ENCODE measurements around the gene DGKD. TPM values are rescaled to one million over a fixed set of nuclear protein-coding genes. Genes with fewer than 3 reads are reported as not detected.
A peak's percentile ranks its signal among the peaks of the same experiment; 100 is the strongest.

DGKD gene
- total and polyA plus RNA-seq, 4 donors, result 26.0 to 75.0 (median 43.8) TPM

- WGBS (ENCODE audit: insufficient coverage), result 20% methylated on average over 6 of the region's 9 CpGs
- Histone ChIP-seq H3K27me3 (ENCODE audit: control insufficient read depth, insufficient read depth, low read length) (no peaks in the 10 kb centered on the region), H3K4me1 (ENCODE audit: control insufficient read depth, insufficient read depth, low read length) (peaks cover 11% of the 10 kb centered on the region), H3K9me3 (ENCODE audit: control insufficient read depth, insufficient read depth, low read length) (peaks cover 11% of the 10 kb centered on the region), H3K27ac (ENCODE audit: low read depth, low read length) (no peak overlapping the region), H3K36me3 (ENCODE audit: control insufficient read depth, insufficient read depth, low read length) (peaks cover 2% of the 10 kb centered on the region), H3K4me3 (ENCODE audit: low read depth, low read length) (no peak overlapping the region)
- peak; percentile 28 to 91 (median 58) for DNase-seq (ENCODE audit: low read depth in 4 of 6, low spot score in 6 of 6)
Measured at GRCh38 chr2:233413559-233414272, 59.4 kb downstream of the DGKD start.

GRCh38 chr2:233414273-233414654, 60.0 kb downstream of the DGKD start:
- Histone ChIP-seq H3K27me3 (ENCODE audit: control insufficient read depth, insufficient read depth, low read length) (no peaks in the 10 kb centered on the region), H3K9me3 (ENCODE audit: control insufficient read depth, insufficient read depth, low read length) (peaks cover 11% of the 10 kb centered on the region), H3K4me1 (ENCODE audit: control insufficient read depth, insufficient read depth, low read length) (peaks cover 11% of the 10 kb centered on the region), H3K27ac (ENCODE audit: low read depth, low read length) (no peak overlapping the region), H3K4me3 (ENCODE audit: low read depth, low read length) (no peak overlapping the region), H3K36me3 (ENCODE audit: control insufficient read depth, insufficient read depth, low read length) (peaks cover 3% of the 10 kb centered on the region)
- 69% methylated on average over 4 of the region's 4 CpGs for WGBS (ENCODE audit: insufficient coverage)
- no peak for DNase-seq (ENCODE audit: low read depth in 4 of 6, low spot score in 6 of 6)

GRCh38 chr2:233414777-233415570, 60.7 kb downstream of the DGKD start:
- H3K27ac ChIP-seq (ENCODE audit: low read depth, low read length), result no peak overlapping the region
- H3K36me3 ChIP-seq (ENCODE audit: control insufficient read depth, insufficient read depth, low read length), result peaks cover 3% of the 10 kb centered on the region
- no peaks in the 10 kb centered on the region for H3K27me3 ChIP-seq (ENCODE audit: control insufficient read depth, insufficient read depth, low read length)
- 93% methylated on average over 3 of the region's 5 CpGs for WGBS (ENCODE audit: insufficient coverage)
- no peak overlapping the region for H3K4me3 ChIP-seq (ENCODE audit: low read depth, low read length)
- H3K4me1 ChIP-seq (ENCODE audit: control insufficient read depth, insufficient read depth, low read length), result peaks cover 17% of the 10 kb centered on the region
- DNase-seq (ENCODE audit: low read depth in 4 of 6, low spot score in 6 of 6), result no peak
- H3K9me3 ChIP-seq (ENCODE audit: control insufficient read depth, insufficient read depth, low read length), result peaks cover 11% of the 10 kb centered on the region

DNA sequence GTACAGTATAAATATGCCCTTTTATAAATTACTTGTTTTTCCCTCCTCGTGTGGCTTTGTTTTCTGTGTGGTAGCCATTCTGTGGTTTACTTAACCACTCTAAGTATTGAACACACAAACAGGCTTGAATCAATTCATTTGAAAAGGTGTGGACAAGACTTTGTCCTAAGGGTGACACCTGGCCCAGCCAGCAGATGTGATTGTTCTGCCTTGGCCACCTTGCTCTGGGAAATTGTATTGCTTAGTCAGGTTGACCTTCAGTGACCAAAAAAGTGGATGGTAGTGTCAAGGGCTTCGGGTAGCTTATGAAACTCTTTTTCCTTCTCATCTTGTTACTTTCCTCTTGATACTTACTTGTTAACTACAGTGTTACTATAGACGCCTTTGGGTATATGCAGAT, 61.9 kb downstream of the DGKD start:
- no peak for DNase-seq (ENCODE audit: low read depth in 4 of 6, low spot score in 6 of 6)
- H3K27me3 ChIP-seq (ENCODE audit: control insufficient read depth, insufficient read depth, low read length), result no peaks in the 10 kb centered on the region
- WGBS (ENCODE audit: insufficient coverage), result no CpG with 5 or more reads among the region's 3 CpGs
- H3K36me3 ChIP-seq (ENCODE audit: control insufficient read depth, insufficient read depth, low read length), result peaks cover 3% of the 10 kb centered on the region
- H3K27ac ChIP-seq (ENCODE audit: low read depth, low read length), result no peak overlapping the region
- peaks cover 6% of the 10 kb centered on the region for H3K9me3 ChIP-seq (ENCODE audit: control insufficient read depth, insufficient read depth, low read length)
- peaks cover 18% of the 10 kb centered on the region for H3K4me1 ChIP-seq (ENCODE audit: control insufficient read depth, insufficient read depth, low read length)
- H3K4me3 ChIP-seq (ENCODE audit: low read depth, low read length), result no peak overlapping the region

- H3K4me1 ChIP-seq (ENCODE audit: control insufficient read depth, insufficient read depth, low read length), result peaks cover 18% of the 10 kb centered on the region
- peaks cover 3% of the 10 kb centered on the region for H3K9me3 ChIP-seq (ENCODE audit: control insufficient read depth, insufficient read depth, low read length)
- WGBS (ENCODE audit: insufficient coverage), result 75% methylated on average over 3 of the region's 6 CpGs
- H3K36me3 ChIP-seq (ENCODE audit: control insufficient read depth, insufficient read depth, low read length), result peaks cover 3% of the 10 kb centered on the region
- no peak overlapping the region for H3K4me3 ChIP-seq (ENCODE audit: low read depth, low read length)
- DNase-seq (ENCODE audit: low read depth in 4 of 6, low spot score in 6 of 6), result no peak
- H3K27me3 ChIP-seq (ENCODE audit: control insufficient read depth, insufficient read depth, low read length), result no peaks in the 10 kb centered on the region
- no peak overlapping the region for H3K27ac ChIP-seq (ENCODE audit: low read depth, low read length)
Measured at GRCh38 chr2:233416706-233417105, 62.4 kb downstream of the DGKD start.

DNA sequence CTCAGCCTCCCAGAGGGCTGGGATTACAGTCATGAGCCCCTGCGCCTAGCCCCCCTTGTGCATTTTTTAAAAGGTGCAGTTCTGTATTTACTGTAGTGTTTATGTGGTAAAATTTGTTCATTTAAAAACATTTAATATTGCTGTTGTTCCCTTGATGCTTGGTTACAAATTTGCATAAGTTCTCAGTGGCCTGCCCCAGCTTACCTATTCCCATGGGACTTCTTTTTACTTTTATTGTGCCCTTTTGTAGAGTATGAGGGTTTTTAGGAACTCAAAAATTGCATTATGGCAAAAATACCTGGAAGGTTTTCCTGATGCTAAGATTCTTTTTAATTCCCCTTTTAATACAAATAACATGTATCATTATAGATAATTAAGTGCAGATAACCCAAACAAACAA, 63.0 kb downstream of the DGKD start:
- DNase-seq (ENCODE audit: low read depth in 4 of 6, low spot score in 6 of 6), result no peak
- H3K27me3 ChIP-seq (ENCODE audit: control insufficient read depth, insufficient read depth, low read length), result no peaks in the 10 kb centered on the region
- WGBS (ENCODE audit: insufficient coverage), result no CpG with 5 or more reads among the region's 1 CpG
- no peak overlapping the region for H3K4me3 ChIP-seq (ENCODE audit: low read depth, low read length)
- peaks cover 1% of the 10 kb centered on the region for H3K9me3 ChIP-seq (ENCODE audit: control insufficient read depth, insufficient read depth, low read length)
- H3K27ac ChIP-seq (ENCODE audit: low read depth, low read length), result no peak overlapping the region
- H3K4me1 ChIP-seq (ENCODE audit: control insufficient read depth, insufficient read depth, low read length), result peaks cover 18% of the 10 kb centered on the region
- peaks cover 6% of the 10 kb centered on the region for H3K36me3 ChIP-seq (ENCODE audit: control insufficient read depth, insufficient read depth, low read length)

GRCh38 chr2:233418052-233418760, 63.9 kb downstream of the DGKD start:
- WGBS (ENCODE audit: insufficient coverage), result 73% methylated on average over 1 of the region's 3 CpGs
- Histone ChIP-seq H3K27me3 (ENCODE audit: control insufficient read depth, insufficient read depth, low read length) (no peaks in the 10 kb centered on the region), H3K27ac (ENCODE audit: low read depth, low read length) (no peak overlapping the region), H3K4me1 (ENCODE audit: control insufficient read depth, insufficient read depth, low read length) (peaks cover 18% of the 10 kb centered on the region), H3K36me3 (ENCODE audit: control insufficient read depth, insufficient read depth, low read length) (peaks cover 6% of the 10 kb centered on the region), H3K4me3 (ENCODE audit: low read depth, low read length) (no peak overlapping the region), H3K9me3 (ENCODE audit: control insufficient read depth, insufficient read depth, low read length) (no peaks in the 10 kb centered on the region)
- no peak for DNase-seq (ENCODE audit: low read depth in 4 of 6, low spot score in 6 of 6)

DNA sequence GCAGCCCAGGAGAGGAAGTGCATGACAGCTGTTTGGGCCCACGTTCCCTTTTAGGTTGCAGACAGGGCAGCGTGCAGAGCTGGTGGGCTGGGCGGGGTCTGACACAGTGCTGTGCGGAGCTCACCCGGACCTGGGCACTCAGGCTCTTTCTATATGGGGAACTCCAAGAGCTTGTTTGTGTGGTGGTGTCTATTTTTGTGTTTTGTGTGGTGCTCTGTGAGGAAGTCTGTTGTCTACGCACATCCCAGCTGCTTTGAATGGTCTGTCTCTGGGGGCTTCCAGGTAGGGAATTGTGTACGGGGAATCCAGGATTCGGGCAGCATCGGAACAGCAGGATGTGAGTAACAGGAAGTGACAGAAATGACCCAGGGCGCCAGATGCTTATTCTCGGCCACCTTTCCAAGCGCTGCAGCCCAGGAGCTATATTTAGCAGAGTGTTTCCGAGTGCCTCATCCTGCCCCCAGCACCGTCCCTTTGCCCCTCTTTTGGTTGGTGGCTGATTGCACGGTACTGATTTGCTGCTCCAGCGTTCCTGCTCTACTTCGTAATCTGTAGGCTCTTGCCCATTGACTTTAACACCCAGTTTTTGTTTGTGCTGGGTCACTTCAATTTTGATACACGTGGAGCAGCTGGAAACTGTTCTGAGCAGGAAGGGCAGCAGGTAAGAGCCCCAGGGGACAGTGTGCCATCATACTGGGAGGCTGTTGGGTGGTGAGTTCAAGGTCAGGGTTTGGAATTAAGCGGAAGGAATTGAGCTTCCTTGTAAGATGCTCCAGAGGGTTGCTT, 64.7 kb downstream of the DGKD start:
- no peaks in the 10 kb centered on the region for H3K9me3 ChIP-seq (ENCODE audit: control insufficient read depth, insufficient read depth, low read length)
- no peak overlapping the region for H3K4me3 ChIP-seq (ENCODE audit: low read depth, low read length)
- H3K36me3 ChIP-seq (ENCODE audit: control insufficient read depth, insufficient read depth, low read length), result peaks cover 6% of the 10 kb centered on the region
- 89% methylated on average over 19 of the region's 19 CpGs for WGBS (ENCODE audit: insufficient coverage)
- H3K4me1 ChIP-seq (ENCODE audit: control insufficient read depth, insufficient read depth, low read length), result peaks cover 13% of the 10 kb centered on the region
- H3K27me3 ChIP-seq (ENCODE audit: control insufficient read depth, insufficient read depth, low read length), result no peaks in the 10 kb centered on the region
- no peak for DNase-seq (ENCODE audit: low read depth in 4 of 6, low spot score in 6 of 6)
- H3K27ac ChIP-seq (ENCODE audit: low read depth, low read length), result no peak overlapping the region

All from spinal cord (tissue), 10 donors.